ENCODE data around the gene NFIA.

DNA sequence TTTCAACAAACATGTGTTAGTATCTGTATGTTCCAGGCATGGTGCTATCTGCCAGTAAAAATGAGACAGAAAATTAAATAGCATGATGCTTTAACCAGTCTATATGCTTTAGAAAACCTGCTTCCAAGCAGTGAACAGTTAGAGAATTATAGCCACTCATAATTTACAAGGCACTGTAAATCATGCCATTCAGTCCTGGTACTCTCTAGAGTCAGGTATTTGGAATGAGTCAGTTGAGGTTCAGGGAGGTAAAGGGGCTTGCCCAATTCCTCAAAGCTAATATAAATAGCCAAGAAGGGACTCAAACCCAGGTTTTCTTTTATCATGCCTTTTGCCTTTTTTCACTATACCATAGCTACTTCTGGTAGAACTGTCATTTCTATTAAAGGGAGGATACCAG lies 184.4 kb downstream of the NFIA start:
- TF ChIP-seq ZNF121 (CRISPR knock-in tag; conservative IDR thresholded peaks at IDR 0.05) (no peak), E4F1 (CRISPR knock-in tag; IDR thresholded peaks at IDR 0.05; ENCODE audit: borderline replicate concordance) (no peak), NKRF (IDR thresholded peaks at IDR 0.05; ENCODE audit: borderline replicate concordance) (no peak), NFIC (IDR thresholded peaks at IDR 0.05) (no peak), CEBPG (CRISPR knock-in tag; IDR thresholded peaks at IDR 0.05) (no peak), CEBPG (tag; conservative IDR thresholded peaks at IDR 0.05 in 1 of 2, IDR thresholded peaks at IDR 0.05 in 1 of 2) (no peak), RNF219 (CRISPR knock-in tag; IDR thresholded peaks at IDR 0.05) (no peak), NCOA4 (IDR thresholded peaks at IDR 0.05; ENCODE audit: partially characterized antibody) (no peak), GTF2F1 (IDR thresholded peaks at IDR 0.05; ENCODE audit: low read depth, low read length) (no peak), TAF15 (IDR thresholded peaks at IDR 0.05; ENCODE audit: low read depth, low read length) (no peak), HEY1 (CRISPR knock-in tag; IDR thresholded peaks at IDR 0.05; ENCODE audit: borderline replicate concordance) (no peak), CTCF (IDR thresholded peaks at IDR 0.05 in 2 of 3, conservative IDR thresholded peaks at IDR 0.05 in 1 of 3; ENCODE audit: insufficient read depth in 2 of 3, low read depth in 1 of 3, low read length in 3 of 3) (no peak)
- TF ChIP-seq, protein P1, sequence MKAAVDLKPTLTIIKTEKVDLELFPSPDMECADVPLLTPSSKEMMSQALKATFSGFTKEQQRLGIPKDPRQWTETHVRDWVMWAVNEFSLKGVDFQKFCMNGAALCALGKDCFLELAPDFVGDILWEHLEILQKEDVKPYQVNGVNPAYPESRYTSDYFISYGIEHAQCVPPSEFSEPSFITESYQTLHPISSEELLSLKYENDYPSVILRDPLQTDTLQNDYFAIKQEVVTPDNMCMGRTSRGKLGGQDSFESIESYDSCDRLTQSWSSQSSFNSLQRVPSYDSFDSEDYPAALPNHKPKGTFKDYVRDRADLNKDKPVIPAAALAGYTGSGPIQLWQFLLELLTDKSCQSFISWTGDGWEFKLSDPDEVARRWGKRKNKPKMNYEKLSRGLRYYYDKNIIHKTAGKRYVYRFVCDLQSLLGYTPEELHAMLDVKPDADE (conservative IDR thresholded peaks at IDR 0.05; ENCODE audit: control insufficient read depth, low read depth, low read length) = no peak
- TF ChIP-seq, protein P2, sequence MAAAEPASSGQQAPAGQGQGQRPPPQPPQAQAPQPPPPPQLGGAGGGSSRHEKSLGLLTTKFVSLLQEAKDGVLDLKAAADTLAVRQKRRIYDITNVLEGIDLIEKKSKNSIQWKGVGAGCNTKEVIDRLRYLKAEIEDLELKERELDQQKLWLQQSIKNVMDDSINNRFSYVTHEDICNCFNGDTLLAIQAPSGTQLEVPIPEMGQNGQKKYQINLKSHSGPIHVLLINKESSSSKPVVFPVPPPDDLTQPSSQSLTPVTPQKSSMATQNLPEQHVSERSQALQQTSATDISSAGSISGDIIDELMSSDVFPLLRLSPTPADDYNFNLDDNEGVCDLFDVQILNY (CRISPR knock-in tag; IDR thresholded peaks at IDR 0.05) = no peak
